Measurements from ENCODE around the gene UQCRC2.
A peak's percentile ranks its signal among the peaks of the same experiment; 100 is the strongest.

The UQCRC2 gene

DNA sequence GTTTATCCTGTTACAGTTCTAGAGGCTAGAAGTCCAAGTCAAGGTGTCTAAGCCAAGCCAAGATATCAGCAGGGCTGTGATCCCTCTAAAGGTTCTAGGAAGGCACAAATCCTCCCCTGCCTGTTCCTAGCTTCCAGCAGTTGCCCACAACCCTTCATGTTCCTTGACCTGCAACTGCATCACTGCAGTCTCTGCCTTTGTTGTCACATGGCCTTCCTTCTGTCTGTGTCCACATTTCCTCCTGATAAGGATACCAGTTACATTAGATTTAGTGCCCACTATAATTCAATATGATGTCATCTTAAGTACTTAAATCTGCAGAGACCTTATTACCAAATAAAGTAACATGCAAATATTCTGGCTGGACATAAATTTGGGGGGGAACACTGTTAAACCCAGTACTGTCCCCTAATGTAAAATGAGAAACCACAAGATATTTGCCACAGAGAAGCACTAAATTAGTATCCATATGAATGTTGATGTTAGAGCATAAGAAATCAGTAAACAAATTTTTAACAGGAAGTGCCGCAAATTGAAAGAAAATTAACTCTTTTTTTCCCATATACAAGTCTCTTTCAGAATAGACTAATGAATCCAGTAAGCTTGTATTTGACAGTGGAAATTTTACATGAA lies 4.7 kb downstream of the UQCRC2 start:
- H3K27me3 Mint-ChIP-seq (ENCODE audit: low read depth) = no peaks in the 10 kb centered on the region
- peaks cover 34% of the 10 kb centered on the region for H3K36me3 Mint-ChIP-seq (ENCODE audit: low read depth)
- no peaks in the 10 kb centered on the region for H3K9me3 Mint-ChIP-seq
- no peak overlapping the region for H3K27ac Mint-ChIP-seq
- H3K4me3 Mint-ChIP-seq = no peak overlapping the region
- H3K4me1 Mint-ChIP-seq (ENCODE audit: low read depth) = peaks cover 16% of the 10 kb centered on the region

- Mint-ChIP-seq H3K9me3 (no peaks in the 10 kb centered on the region), H3K27ac (peak overlapping the region; percentile 2), H3K27me3 (ENCODE audit: low read depth) (no peaks in the 10 kb centered on the region), H3K4me1 (ENCODE audit: low read depth) (peaks cover 13% of the 10 kb centered on the region), H3K36me3 (ENCODE audit: low read depth) (peaks cover 38% of the 10 kb centered on the region), H3K4me3 (no peak overlapping the region)
Measured at GRCh38 chr16:21959050-21959449, 5.9 kb downstream of the UQCRC2 start.

DNA sequence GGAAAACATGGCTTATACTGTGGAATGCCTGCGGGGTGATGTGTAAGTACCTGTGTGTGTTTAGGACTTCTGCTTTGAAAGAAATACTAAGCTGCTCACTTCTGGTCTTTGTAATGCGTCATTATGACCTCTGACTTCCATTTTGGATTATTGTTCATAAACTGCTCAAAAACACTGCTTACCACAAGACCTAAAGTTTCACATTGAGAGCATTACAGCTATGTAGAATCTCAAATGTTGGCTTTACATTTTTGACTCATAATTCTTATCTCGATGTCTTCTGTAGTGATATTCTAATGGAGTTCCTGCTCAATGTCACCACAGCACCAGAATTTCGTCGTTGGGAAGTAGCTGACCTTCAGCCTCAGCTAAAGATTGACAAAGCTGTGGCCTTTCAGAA lies 9.3 kb downstream of the UQCRC2 start:
- Mint-ChIP-seq H3K27ac (no peak overlapping the region), H3K36me3 (ENCODE audit: low read depth) (peaks cover 62% of the 10 kb centered on the region), H3K4me1 (ENCODE audit: low read depth) (peaks cover 5% of the 10 kb centered on the region), H3K27me3 (ENCODE audit: low read depth) (no peaks in the 10 kb centered on the region), H3K9me3 (no peaks in the 10 kb centered on the region), H3K4me3 (no peak overlapping the region)

DNA sequence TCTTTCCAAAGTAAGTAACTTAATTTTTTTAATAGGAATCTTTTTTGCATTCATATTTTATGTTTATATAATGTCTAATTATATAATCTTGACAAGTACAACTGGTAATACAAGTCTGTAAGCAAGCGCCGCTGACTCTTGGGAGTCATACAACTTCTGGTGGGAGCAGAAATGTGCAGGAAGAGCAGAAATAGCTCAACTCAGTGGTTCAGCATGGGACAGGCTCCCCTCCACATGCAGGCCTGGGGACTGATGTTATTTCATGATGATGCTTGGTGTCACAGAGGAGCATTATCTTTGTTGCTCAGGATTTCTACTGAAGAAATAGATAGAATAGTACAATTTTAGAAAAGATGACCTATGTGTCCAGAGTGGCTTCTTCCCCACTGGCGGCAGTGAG lies 10.7 kb downstream of the UQCRC2 start:
- H3K27me3 Mint-ChIP-seq (ENCODE audit: low read depth) = no peaks in the 10 kb centered on the region
- H3K4me1 Mint-ChIP-seq (ENCODE audit: low read depth) = no peaks in the 10 kb centered on the region
- no peak overlapping the region for H3K27ac Mint-ChIP-seq
- H3K36me3 Mint-ChIP-seq (ENCODE audit: low read depth) = peaks cover 57% of the 10 kb centered on the region
- H3K9me3 Mint-ChIP-seq = no peaks in the 10 kb centered on the region
- no peak overlapping the region for H3K4me3 Mint-ChIP-seq

DNA sequence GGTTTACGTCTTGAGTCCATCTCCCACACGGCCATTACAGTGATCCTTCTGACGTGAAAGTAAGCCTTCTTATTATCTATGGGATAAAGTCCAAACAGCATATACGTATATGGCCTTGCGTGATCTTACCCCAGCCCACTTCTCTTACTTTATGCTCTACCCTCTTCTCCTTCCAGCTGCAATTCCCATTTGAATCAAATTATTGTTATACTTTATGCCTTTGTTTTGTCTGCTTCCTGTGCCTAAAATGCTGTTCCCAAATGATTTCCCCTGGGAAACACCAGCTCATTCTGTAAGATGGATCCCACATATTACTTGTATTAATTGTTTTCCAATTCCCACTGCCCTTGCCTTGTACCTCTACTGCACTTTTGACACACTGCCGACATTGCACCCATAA lies 11.2 kb downstream of the UQCRC2 start:
- Mint-ChIP-seq H3K4me1 (ENCODE audit: low read depth) (no peaks in the 10 kb centered on the region), H3K9me3 (no peaks in the 10 kb centered on the region), H3K4me3 (no peak overlapping the region), H3K27me3 (ENCODE audit: low read depth) (no peaks in the 10 kb centered on the region), H3K36me3 (ENCODE audit: low read depth) (peaks cover 54% of the 10 kb centered on the region), H3K27ac (no peak overlapping the region)

DNA sequence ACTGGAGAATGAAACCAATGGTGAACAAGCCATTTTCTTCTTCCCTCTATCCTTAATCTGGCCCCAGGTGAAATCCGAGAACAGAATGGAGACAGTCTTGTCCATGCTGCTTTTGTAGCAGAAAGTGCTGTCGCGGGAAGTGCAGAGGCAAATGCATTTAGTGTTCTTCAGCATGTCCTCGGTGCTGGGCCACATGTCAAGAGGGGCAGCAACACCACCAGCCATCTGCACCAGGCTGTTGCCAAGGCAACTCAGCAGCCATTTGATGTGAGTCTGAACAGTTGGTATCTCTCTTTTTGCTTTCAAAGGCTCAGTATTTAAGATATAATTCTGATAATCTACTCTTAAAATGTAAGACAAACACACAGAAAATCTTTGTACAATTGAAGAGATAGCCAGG lies 18.7 kb downstream of the UQCRC2 start:
- Mint-ChIP-seq H3K27me3 (ENCODE audit: low read depth) (no peaks in the 10 kb centered on the region), H3K36me3 (ENCODE audit: low read depth) (peaks cover 24% of the 10 kb centered on the region), H3K9me3 (no peaks in the 10 kb centered on the region), H3K4me1 (ENCODE audit: low read depth) (no peaks in the 10 kb centered on the region), H3K4me3 (no peak overlapping the region), H3K27ac (no peak overlapping the region)

- Mint-ChIP-seq H3K4me1 (ENCODE audit: low read depth) (no peaks in the 10 kb centered on the region), H3K4me3 (no peak overlapping the region), H3K27me3 (ENCODE audit: low read depth) (no peaks in the 10 kb centered on the region), H3K27ac (no peak overlapping the region), H3K9me3 (no peaks in the 10 kb centered on the region), H3K36me3 (ENCODE audit: low read depth) (peaks cover 29% of the 10 kb centered on the region)
Measured at GRCh38 chr16:21973945-21974344, 20.8 kb downstream of the UQCRC2 start.

DNA sequence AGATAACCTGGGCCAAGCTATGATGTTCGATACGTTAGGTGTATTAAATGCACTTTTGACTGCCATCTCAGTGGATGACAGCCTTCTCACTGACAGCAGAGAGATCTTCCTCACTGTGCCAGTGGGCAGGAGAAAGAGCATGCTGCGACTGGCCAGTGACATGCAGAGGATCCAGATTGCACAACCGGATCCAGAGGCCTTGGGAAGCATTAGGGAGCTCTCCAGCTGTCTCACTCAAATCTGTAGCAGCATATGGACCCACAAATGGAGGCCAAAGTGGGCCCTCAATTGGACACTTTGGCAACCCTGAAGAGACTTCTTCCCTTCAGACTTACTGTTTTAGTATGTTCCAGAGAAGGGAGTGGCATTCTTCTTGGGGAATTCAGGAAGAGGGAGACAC lies 26.9 kb downstream of the UQCRC2 start:
- Mint-ChIP-seq H3K9me3 (no peaks in the 10 kb centered on the region), H3K4me3 (no peak overlapping the region), H3K27me3 (ENCODE audit: low read depth) (no peaks in the 10 kb centered on the region), H3K4me1 (ENCODE audit: low read depth) (no peaks in the 10 kb centered on the region), H3K27ac (no peak overlapping the region), H3K36me3 (ENCODE audit: low read depth) (peaks cover 48% of the 10 kb centered on the region)

DNA sequence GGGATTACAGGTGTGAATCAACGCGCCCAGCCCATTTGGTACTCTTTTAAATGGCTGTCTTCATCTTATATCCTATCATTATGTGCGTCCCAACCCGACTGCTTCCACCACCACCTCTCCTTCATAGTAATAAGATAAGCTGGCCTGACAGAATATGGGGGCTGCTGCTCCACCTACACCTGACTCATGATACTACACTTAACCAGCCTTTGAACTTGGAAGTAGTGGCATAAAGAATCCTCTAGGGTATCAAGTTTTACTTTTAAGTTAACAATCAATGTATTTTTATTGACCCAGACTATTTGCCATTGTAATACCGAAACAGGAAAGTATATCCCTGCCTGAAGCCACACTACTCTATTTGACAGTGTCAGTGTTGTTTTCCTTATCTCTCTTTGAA lies 28.9 kb downstream of the UQCRC2 start:
- H3K4me3 Mint-ChIP-seq = no peak overlapping the region
- H3K36me3 Mint-ChIP-seq (ENCODE audit: low read depth) = peaks cover 52% of the 10 kb centered on the region
- no peak overlapping the region for H3K27ac Mint-ChIP-seq
- H3K27me3 Mint-ChIP-seq (ENCODE audit: low read depth) = no peaks in the 10 kb centered on the region
- peaks cover 2% of the 10 kb centered on the region for H3K4me1 Mint-ChIP-seq (ENCODE audit: low read depth)
- no peaks in the 10 kb centered on the region for H3K9me3 Mint-ChIP-seq

DNA sequence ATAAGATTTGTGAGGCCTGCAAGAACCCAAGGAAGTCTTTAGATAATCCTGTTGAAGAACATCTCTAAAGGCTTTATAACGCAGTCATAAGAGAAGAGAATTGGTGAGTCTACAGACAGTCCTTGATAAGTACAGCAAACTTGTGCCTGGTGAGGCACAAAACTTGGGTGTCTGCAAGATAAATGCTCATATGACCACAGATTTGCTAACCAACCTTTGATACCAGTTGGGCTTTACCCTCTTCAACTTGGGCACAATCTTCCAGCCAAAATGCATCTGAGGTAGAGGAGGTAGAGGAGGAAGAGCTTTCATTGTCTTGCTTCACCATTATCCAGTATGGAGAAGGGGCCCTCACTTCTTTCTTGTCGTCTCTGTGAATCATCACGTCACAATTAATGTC lies 30.9 kb downstream of the UQCRC2 start:
- no peaks in the 10 kb centered on the region for H3K9me3 Mint-ChIP-seq
- no peak overlapping the region for H3K4me3 Mint-ChIP-seq
- H3K4me1 Mint-ChIP-seq (ENCODE audit: low read depth) = peaks cover 7% of the 10 kb centered on the region
- no peak overlapping the region for H3K27ac Mint-ChIP-seq
- no peaks in the 10 kb centered on the region for H3K27me3 Mint-ChIP-seq (ENCODE audit: low read depth)
- H3K36me3 Mint-ChIP-seq (ENCODE audit: low read depth) = peaks cover 42% of the 10 kb centered on the region

DNA sequence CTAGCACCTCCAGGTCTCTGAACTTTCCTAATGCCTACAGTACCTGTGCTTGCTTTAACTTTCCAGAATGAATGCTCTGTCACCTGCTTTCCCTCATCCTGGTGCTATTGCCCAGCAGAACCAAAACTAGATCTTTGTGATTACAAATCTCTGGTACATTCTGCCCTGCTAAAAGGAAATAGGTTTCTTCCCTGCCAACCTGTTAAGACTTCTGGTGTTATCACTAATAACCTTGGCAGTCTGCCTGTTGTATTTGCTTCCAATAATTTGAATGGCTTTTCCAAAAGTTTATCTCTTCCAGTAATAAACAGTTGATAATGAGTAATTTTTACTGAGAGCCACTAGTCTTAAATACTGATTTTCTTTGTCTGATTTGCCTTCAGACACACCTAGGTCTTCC lies 32.4 kb downstream of the UQCRC2 start:
- peaks cover 33% of the 10 kb centered on the region for H3K36me3 Mint-ChIP-seq (ENCODE audit: low read depth)
- peaks cover 9% of the 10 kb centered on the region for H3K4me1 Mint-ChIP-seq (ENCODE audit: low read depth)
- no peak overlapping the region for H3K27ac Mint-ChIP-seq
- no peaks in the 10 kb centered on the region for H3K27me3 Mint-ChIP-seq (ENCODE audit: low read depth)
- H3K9me3 Mint-ChIP-seq = no peaks in the 10 kb centered on the region
- no peak overlapping the region for H3K4me3 Mint-ChIP-seq

- no peak overlapping the region for H3K4me3 Mint-ChIP-seq
- no peaks in the 10 kb centered on the region for H3K27me3 Mint-ChIP-seq (ENCODE audit: low read depth)
- peaks cover 14% of the 10 kb centered on the region for H3K4me1 Mint-ChIP-seq (ENCODE audit: low read depth)
- H3K9me3 Mint-ChIP-seq = no peaks in the 10 kb centered on the region
- H3K36me3 Mint-ChIP-seq (ENCODE audit: low read depth) = peaks cover 25% of the 10 kb centered on the region
- H3K27ac Mint-ChIP-seq = no peak overlapping the region
Measured at GRCh38 chr16:21986692-21987246, 33.6 kb downstream of the UQCRC2 start.

DNA sequence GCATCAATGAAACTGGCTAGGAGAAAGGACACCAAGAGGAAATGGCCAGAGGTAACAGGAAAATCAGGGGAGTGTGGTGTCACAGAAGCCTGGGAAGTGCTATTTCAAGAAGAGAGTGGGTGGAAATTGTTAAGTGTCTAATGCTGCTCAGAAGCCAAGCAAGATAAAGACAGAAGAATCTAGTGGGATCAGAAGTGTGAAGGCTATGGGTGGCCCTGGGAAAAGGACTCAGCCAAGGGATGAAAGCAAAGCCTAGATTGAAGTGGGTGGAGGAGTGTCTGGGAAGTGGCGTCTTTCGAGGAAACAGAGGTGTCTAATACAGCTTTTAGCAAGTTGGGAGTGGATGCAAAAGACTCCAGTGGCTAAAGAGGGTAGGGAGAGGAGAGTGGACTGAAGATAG lies 34.3 kb downstream of the UQCRC2 start:
- peaks cover 20% of the 10 kb centered on the region for H3K36me3 Mint-ChIP-seq (ENCODE audit: low read depth)
- H3K27me3 Mint-ChIP-seq (ENCODE audit: low read depth) = no peaks in the 10 kb centered on the region
- no peak overlapping the region for H3K27ac Mint-ChIP-seq
- H3K9me3 Mint-ChIP-seq = no peaks in the 10 kb centered on the region
- peaks cover 16% of the 10 kb centered on the region for H3K4me1 Mint-ChIP-seq (ENCODE audit: low read depth)
- no peak overlapping the region for H3K4me3 Mint-ChIP-seq

DNA sequence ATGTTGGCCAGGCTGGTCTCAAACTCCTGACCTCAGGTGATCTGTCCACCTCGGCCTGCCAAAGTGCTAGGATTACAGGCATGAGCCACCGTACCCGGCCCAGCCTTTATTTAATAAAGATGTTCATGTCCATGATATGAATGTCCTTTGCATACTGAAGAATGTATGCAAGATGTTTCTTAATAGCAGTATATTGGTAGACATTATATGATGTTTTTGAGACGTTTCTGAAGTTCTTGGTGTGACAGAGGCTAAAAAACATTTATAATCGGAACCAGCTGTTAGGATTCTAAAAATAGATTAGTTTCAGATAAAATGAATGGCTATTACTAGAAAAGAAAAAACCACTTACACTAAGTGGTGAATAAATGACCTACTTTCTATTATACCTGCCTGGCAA lies 36.0 kb downstream of the UQCRC2 start:
- Mint-ChIP-seq H3K27me3 (ENCODE audit: low read depth) (no peaks in the 10 kb centered on the region), H3K9me3 (no peaks in the 10 kb centered on the region), H3K4me3 (no peak overlapping the region), H3K4me1 (ENCODE audit: low read depth) (peaks cover 16% of the 10 kb centered on the region), H3K36me3 (ENCODE audit: low read depth) (peaks cover 15% of the 10 kb centered on the region), H3K27ac (no peak overlapping the region)

DNA sequence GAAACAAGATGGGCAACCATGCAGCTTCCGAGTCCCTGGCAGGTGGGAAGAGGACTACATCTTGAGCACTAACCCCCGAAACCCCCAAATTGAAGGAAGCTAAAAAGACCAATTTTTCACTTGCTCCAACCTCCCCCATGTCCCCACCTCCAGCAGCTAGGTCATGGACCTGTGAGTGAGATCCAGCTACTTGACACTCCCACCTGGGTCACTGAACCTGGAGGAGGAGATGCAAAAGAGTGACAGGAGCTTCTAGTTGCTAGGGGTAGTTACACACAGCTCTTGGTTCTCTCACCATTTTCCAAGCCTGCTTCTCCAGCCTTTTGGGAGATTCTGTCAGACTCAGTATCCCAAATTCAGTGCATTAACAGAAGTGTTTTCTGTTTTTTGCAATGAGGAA lies 36.6 kb downstream of the UQCRC2 start:
- H3K9me3 Mint-ChIP-seq = no peaks in the 10 kb centered on the region
- H3K27ac Mint-ChIP-seq = no peak overlapping the region
- H3K27me3 Mint-ChIP-seq (ENCODE audit: low read depth) = no peaks in the 10 kb centered on the region
- peaks cover 9% of the 10 kb centered on the region for H3K36me3 Mint-ChIP-seq (ENCODE audit: low read depth)
- no peak overlapping the region for H3K4me3 Mint-ChIP-seq
- peaks cover 16% of the 10 kb centered on the region for H3K4me1 Mint-ChIP-seq (ENCODE audit: low read depth)

Data from T-helper 1 cell treated with Interleukin-12 subunit alpha and Interleukin-12 subunit beta and Interleukin-4 antibody, amounts not matched to agents 30 μg/mL and 1 μg/mL, for 36 hours (primary cell).